DND-41 (cell line): ENCODE results near the gene DIAPH1.

Experiments used
- CTCF ChIP-seq: IDR thresholded peaks from 2 replicates; pipeline ENCODE4 v1.5.1; 2012; ENCODE audit warnings: borderline replicate concordance, low read length, moderate library complexity, mild to moderate bottlenecking; ENCODE audit not compliant: poor library complexity, severe bottlenecking; ENCODE audit errors: extremely low read depth
- EZH2 ChIP-seq: IDR thresholded peaks from 3 replicates; pipeline ENCODE4 v1.6.1; 2012; ENCODE audit warnings: borderline replicate concordance, low read depth, mild to moderate bottlenecking, moderate library complexity, low read length, inconsistent platforms; ENCODE audit not compliant: severe bottlenecking

GRCh38 chr5:141598391-141599345, 20.1 kb downstream of the DIAPH1 start:
- no peak for TF ChIP-seq CTCF
- no peak for TF ChIP-seq EZH2
